WI38 (cell line): ENCODE measurements around the gene KCNAB3.

Experiments
- H3K4me3 ChIP-seq: 2 replicates; pipeline ENCODE4 v1.5.1; 2011; ENCODE audit warnings: low read depth, mild to moderate bottlenecking, control low read depth, low read length
- TF ChIP-seq, protein P1 (sequence below): IDR thresholded peaks from 2 replicates; pipeline ENCODE4 v1.5.1; 2012; ENCODE audit warnings: low read depth, mild to moderate bottlenecking, control low read depth, low read length

KCNAB3 gene

DNA sequence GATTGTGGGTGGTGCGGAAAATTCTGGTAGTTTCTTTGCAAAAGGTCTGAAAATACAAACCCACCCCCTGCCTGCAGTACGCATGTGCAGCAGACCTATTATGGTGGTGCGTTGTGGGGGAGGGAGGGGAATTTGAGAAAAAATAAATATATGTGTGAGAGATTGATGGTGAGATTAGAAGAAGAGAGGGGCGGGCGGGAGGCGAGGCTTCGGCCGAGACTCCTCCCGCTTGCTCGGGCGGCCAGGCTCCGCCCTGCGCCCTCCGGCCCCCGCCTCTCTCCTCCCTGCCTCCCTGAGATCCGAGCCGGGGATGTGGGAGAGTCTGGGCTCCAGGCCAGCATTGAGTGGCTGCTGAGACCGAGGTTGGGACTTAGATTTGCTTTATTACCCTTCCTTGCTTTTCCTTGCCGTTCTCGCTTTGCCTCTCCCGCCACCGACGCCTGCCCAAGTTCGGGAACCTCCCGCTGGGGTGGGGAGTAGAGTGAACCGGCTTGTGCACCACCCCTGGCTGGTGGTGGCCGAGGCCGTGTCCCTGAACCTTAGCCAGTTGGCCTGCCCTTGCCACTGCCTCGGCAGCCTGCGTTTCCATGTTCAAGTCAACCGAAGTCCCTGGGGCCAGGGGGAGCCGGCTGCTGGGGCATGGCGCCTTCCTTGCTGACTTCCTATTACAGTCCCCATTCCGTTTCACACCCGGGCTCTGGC, 42.0 kb downstream of the KCNAB3 start:
- TF ChIP-seq, protein P1, sequence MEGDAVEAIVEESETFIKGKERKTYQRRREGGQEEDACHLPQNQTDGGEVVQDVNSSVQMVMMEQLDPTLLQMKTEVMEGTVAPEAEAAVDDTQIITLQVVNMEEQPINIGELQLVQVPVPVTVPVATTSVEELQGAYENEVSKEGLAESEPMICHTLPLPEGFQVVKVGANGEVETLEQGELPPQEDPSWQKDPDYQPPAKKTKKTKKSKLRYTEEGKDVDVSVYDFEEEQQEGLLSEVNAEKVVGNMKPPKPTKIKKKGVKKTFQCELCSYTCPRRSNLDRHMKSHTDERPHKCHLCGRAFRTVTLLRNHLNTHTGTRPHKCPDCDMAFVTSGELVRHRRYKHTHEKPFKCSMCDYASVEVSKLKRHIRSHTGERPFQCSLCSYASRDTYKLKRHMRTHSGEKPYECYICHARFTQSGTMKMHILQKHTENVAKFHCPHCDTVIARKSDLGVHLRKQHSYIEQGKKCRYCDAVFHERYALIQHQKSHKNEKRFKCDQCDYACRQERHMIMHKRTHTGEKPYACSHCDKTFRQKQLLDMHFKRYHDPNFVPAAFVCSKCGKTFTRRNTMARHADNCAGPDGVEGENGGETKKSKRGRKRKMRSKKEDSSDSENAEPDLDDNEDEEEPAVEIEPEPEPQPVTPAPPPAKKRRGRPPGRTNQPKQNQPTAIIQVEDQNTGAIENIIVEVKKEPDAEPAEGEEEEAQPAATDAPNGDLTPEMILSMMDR: no peak
- H3K4me3 ChIP-seq: peak overlapping the region; percentile 80

DNA sequence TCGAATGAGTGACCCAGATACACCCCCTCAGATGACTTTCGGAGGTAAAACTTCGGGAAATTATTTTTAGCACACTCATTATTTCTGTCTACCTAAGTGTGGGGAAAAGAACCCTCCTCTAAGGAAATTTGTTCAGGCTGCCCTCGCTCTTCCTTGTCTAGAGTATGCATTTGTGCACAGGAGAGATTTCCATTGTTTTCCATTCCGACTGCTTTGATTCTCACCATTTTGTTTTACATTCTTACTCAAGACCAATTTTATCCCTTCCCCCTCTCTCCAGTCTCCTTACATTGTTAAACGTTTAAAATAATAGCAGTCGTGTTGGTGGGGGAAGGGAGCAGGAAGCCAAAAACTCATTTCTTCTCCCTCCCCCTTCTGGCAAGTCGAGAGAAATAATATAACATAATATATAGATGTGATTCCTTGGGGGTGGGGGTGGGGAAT, 42.6 kb downstream of the KCNAB3 start:
- peak overlapping the region; percentile 80 for H3K4me3 ChIP-seq

DNA sequence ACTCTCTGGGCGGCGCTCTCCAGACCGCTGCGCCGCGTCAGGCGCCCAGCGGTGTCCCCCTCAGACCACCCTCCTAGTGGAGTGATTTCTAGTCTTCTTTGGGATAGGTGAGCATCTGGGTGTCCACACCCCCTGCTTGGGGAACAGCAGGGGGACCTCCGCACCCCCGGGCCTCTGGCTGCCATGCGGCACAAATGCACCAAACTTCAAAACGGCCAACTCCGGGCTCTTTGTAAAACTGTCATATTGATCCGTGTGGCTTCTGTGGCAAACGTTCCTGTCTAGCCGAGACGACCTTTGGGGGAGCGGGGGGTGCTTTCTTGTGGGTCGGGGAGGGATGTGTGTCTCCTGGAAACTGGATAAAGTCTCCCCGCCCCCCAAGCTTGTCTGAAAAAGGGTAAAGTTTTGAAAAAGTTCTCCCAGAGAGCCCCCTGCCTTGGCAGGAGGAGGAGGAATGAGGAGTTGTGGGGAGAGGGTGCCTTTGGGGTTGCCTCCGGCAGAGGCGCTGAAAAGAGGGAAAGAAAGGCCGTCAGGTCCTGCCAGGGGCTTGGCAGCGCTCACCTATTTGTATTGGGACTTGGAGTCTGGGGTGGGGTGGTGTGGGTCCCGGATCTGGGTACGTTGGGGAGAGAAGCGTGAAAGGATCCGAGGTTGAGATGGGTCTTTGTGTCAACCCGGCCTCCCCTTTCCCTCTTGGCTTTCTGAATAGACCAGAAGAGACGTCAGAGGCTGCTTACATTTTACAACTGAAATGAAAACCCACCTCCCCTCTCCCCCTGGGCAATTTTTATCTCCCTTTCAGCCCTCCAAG, 43.2 kb downstream of the KCNAB3 start:
- TF ChIP-seq, protein P1: no peak
- peak overlapping the region; percentile 80 for H3K4me3 ChIP-seq

More for the DNA sequence above, 42.6 kb downstream of the KCNAB3 start:
- TF ChIP-seq, protein P1: no peak

DNA sequence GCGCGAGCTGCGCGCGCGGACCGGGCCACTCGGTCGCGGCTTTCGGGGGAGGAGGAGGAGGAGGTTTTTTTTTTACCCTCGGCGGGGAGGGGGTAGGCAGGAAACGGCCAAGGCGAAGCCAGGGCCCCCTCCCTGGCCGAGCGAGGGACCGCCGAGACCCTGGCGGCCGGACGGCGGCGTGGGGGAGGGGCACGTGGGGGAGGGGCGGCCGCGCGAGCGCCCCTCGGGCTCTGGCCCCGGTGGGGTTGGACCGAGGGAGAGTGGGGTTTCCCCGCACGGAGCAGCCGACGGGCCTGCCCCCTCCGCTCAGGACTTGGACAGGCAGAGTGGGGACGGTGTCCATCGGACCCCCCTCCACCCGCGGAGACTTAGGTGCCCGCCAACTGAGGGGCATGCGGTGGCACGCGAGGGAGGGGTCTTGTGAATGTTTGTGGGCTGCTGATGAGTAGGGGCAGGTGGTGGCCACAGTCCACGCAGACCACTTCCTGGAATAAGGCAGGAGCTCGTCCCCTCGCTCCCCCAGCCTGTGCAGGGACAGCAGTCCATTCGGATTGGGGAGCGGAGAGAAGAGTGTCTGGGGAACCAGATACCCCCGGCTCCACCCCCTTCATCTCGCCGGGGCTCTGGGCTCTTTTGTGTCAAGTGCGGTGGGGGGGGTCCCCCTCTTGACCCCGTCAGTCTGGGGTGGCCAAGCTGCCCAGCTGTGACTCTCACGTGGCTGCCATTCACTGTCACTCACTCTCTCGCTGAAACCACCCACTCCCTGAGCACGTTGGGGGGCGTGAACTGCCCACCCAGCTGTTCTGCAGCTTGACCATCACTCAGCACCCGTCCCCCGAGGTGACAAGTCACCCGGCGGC, 44.1 kb downstream of the KCNAB3 start:
- peak overlapping the region; percentile 80 for H3K4me3 ChIP-seq
- TF ChIP-seq, protein P1: no peak

DNA sequence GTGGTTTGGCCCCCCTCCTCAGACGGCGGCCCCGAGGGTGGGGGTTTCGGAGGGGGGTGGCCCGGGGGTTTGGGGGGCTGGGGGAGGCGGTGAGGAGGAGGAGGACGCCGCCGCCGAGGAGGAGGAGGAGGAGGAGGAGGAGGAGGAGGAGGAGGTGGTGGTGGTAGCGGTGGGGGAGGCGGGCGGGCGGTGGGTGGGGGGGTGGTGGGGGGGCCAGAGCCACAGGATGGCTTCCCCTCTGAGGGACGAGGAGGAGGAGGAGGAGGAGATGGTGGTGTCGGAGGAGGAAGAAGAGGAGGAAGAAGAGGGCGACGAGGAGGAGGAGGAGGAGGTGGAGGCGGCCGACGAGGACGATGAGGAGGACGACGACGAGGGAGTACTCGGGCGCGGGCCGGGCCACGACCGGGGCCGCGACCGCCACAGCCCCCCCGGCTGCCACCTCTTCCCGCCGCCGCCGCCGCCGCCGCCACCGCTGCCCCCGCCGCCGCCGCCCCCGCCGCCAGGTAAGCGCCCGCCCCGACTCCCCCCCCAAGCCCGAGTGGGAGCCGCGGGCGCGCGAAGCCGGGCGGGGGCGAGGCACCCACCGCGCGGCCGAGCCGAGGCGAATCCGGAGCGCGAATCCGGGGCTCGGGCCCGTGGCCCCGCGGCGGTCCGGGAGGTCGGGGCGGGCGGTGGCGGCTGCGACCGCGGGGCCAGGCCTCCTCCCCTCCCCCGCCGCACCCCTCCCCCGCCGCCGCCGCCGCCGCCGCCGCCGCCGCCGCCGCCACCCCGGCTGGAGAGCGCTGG, 44.9 kb downstream of the KCNAB3 start:
- TF ChIP-seq, protein P1: no peak
- peak overlapping the region; percentile 80 for H3K4me3 ChIP-seq

DNA sequence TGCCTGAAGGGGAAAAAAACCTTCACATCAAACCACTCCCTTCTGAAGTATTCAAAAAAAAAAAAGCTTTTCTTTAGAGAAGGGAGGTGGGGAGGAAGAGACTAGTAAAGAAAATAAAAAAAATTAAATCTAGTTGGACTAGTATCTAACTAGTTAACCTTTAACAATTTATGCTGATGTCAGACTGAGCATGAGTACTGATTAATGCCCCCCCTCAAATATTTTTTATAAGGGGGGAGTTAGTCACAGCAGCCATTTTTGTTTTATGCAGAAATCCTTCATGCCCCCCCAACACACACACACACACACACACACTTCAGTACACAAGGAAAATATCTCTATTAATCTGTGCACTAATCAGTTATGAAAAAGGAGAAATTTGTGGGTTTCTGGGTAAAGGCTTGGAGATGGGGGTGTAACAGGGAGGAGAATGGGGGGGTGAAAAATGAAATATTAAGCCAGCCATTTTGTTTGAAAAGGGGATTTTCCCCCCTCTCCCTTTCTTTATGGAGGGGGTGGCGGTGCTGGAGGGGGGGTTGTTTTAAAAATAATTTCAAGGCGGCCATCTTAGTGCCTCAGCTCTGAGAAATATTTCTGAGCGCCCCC, 45.8 kb downstream of the KCNAB3 start:
- H3K4me3 ChIP-seq: peak overlapping the region; percentile 55
- TF ChIP-seq, protein P1: no peak
